Activated CD4-positive, alpha-beta T cell treated with anti-CD3 and anti-CD28 coated beads, Interleukin-2, amount 50 U/mL, for 1 hour (primary cell): ENCODE measurements around the gene C16orf54.
A peak's percentile ranks its signal among the peaks of the same experiment; 100 is the strongest.
"Not testable (repeated sequence)": the region's sequence is repeated elsewhere in the genome, so short reads cannot be mapped to it uniquely, and the experiment has no call there.

ENCODE experiments used
- DNase-seq: peaks from one replicate; pipeline ENCODE4 v3.0.0-alpha.2; 2020

Gene C16orf54, protein sequence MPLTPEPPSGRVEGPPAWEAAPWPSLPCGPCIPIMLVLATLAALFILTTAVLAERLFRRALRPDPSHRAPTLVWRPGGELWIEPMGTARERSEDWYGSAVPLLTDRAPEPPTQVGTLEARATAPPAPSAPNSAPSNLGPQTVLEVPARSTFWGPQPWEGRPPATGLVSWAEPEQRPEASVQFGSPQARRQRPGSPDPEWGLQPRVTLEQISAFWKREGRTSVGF

DNA sequence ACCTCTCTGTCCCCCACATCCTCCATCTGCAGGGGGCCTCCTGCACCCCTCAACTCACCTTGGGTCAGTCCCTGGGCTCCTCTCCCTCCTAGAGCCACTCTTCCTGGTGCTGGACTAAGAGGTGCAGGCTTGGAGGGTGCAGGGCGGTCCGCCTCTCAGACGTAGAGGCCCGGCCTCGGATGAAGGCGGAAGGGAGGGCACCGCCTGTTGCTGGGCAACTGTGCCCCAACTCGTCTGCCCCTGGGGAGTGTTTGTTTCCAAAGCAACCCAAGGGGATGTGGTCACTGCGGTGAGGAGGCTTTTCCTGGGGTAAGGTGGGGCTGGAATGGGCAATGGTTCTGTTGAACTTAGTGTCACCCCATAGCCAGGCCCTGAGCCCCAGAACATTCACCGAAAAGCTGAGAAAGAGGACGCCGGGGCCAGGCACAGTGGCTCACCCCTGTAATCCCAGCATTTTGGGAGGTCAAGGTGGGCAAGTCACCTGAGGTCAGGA is at the start of gene C16orf54:
Gene C16orf54, minus strand, starts transcription at position 138 of the 493 bp plus-strand sequence. CDS start 1,039 bp downstream, outside the sequence.
- peak; percentile 90 for DNase-seq

DNA sequence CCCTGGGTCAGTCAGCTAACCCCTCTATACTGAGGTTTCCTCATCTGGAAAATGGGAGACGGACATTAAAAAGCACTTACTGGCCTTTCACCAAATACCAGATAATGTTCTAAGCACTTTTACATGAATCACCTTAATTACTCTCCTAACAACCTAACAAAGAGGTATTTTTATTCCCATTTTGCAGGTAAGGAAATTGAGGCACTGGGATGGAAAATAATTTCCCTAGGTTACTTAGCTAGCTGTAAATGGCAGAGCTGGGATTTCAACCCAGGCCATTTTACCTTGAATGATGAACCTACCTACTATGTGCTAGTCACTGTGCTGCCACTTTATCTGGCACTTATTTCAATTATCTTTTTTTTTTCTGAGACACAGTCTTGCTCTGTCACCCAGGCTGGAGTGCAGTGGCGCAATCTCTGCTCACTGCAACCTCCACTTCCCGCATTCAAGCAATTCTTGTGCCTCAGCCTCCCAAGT is 48.5 kb upstream of the C16orf54 start:
- DNase-seq: no peak

DNA sequence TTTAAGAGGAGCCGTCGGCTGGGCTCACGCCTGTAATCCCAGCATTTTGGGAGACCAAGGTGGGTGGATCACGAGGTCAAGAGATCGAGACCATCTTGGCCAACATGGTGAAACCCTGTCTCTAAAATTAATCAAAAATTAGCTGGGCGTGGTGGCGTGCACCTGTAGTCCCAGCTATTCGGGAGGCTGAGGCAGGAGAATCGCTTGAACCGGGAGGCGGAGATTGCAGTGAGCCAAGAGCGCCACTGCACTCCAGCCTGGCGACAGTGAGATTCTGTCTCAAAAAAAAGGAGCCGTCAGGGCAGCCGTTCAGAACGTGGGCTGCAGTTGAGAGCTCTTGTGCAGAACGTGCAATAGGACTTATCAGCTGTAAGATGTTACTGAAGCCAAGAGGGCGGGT is 47.4 kb upstream of the C16orf54 start:
- not testable (repeated sequence) for DNase-seq

DNA sequence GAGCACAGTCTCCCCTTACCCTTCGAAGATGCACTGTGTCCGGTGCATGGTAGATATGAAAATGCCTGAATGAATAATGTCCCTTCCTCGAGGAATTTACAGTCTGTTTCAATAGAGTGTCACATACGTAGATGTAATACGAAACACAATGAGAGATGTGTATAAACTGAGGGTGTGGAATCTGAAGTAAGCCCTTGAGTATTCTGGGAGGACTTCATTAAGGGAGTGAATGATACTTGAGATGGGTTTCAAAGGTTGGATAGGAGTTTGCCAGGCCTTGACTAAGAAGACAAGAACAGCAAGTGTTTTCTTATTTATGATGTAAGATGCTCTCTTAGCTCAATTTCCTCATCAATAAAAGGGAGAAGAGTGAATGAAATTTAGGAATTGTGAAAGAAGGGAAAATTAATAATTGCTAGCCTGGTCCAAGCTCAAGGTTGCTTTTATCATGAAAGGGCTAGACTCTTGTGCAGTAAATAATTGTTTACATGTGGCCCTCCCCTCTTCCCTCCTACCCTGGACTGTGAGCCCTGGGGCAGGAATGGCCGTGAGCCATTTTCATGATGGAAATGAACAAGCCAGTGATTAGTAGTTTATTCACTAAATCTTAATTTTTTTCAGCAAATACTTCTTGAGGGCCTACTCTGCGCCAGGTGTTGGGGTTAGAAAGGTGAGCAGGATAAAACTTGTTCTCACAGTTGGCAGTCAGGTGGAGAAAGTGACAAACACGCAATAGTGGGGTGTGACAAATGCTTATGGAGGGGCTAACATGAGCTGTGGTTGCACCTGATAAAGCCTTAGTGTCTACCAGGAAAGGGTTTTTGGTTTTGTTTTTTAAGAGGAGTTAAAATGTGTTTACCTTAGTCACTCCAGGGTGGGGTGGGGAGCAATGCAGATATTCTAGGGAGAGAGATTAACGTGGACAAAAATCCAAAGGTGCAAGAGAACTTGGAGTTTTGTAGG is 46.3 kb upstream of the C16orf54 start:
- DNase-seq: no peak

DNA sequence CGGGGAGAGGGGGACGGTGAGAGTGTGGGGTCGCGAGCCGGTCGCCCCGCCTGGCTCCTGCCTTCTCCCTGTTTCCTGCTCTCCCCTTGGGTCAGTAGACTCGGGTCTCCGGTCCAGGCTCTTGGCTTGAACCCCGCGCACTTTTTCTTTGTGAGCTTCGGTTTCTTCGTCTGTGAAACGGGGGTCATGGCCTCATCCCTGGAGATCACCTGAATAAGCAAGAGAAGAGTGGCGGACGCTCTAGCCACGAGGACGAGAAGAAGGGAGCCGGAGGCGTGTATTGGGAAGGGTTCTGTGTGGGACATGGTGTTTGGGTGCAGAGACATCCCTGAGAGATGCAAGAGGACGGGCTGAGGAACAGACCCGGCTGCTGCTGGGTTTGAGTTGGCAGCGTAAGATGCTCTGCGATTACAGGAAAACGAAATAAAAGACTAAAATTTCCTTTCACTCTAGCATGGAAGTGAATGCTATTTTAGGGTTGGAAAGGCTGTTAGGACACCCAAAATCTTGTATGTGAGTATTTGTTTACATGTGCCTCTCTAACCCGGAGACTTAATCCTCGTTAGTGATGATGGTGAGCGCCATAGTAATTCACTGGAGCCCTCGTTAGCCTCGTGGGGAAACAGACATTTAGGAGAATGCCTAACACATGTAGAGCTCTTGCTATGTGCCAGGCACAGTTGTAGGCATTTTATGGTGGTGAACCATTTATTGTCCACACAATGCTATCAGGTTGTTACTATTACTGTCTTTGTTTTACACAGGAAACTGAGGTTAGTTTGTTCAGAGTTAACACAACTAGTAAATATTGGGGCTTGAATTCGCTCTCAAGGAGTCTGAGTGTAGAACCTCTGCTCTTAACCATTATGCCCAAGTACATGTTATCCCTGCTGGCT is 45.4 kb upstream of the C16orf54 start:
- DNase-seq: no peak

DNA sequence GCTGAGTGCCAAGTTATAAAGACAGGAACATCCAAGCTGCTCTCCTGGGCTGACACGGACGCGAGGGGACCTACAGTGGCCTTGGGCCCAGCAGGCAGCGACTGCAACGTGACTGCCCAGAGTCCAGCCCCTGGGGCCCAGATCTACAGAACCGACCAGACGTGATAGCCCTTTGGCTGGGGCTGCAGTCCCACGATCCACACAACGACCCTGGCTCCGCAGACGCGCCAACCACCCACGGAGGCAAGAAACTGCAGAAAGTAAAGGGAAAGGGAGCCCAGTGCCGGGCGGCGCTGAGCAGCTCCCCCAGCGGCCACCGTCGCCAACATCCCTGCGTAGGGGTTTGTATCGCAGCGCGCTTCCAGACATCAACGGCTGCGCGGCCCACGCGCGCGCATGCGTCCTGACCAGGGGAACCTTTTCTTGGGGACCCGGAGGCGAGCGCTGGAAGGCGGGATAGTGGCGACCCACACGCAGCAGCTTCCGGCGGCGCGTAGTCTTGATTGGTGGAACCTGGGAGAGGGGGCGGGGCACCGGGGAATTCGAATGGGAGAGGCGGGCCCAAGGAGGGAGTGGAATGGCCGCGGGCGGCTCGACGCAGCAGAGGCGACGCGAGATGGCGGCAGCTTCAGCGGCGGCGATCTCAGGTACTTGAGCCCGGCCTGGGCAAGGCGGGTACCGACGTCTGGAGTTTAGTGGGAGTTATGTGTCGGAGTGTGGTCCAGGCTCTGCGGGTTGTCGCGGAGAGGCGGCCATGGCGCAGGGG is 44.6 kb upstream of the C16orf54 start, which contains the start of gene KIF22:
Gene KIF22, plus strand, starts transcription at position 569 of the 766 bp plus-strand sequence. Its CDS starts 9 bp downstream, at position 578.
- peak; percentile 100 for DNase-seq

DNA sequence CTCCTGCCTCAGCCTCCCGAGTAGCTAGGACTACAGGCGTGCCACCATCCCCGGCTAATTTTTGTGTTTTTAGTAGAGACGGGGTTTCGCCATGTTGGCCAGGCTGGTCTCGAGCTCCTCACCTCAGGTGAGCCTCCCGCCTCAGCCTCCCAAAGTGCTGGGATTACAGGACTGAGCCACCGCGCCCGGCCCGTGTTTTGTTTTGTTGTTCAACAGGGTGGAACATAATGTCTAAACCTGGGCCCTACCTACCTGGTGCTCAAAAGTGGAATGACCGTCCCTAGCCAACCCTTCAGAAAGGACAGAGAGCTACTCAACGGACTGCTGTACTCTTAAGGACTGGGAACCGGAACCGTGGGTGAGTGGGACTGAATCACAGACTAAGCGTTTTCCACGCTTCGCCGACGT is 44.0 kb upstream of the C16orf54 start:
- DNase-seq: no peak

DNA sequence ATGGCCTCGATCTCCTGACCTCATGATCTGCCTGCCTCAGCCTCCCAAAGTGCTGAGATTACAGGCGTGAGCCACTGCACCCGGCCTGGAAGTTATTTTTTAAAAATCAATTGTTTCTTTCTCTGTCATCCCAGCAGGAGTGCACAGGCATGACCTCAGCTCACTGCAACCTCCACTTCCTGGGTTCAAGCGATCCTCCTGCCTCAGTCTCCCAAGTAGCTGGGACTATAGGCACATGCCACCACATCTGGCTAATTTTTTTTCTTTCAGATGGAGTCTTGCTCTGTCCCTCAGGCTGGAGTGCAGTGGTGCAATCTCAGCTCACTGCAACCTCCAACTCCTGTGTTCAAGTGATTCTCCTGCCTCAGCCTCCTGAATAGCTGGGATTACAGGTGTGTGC is 41.4 kb upstream of the C16orf54 start:
- DNase-seq: not testable (repeated sequence)

DNA sequence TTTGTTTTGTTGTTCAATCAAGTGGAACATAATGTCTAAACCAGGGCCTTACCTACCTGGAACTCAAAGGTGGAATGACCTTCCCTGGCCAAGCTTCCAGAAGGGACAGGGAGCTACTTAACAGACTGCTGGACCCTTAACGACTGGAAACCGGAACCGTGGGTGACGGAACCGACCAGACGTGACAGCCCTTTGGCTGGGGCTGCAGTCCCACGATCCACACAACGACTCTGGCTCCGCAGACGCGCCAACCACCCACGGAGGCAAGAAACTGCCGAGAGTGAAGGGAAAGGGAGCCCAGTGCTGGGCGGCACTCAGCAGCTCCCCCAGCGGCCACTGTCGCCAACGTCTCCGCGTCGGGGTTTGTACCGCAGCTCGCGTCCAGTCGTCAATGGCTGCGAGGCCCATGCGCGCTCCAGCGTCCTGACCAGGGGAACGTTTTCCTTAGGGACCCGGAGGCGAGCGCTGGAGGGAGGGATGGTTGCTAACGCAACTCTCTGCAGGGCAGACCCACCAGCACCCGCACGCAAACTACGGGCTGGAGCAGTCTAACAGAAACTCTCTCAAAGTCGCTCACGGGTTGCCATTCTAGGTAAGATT is 39.2 kb upstream of the C16orf54 start:
- peak; percentile 79 for DNase-seq

DNA sequence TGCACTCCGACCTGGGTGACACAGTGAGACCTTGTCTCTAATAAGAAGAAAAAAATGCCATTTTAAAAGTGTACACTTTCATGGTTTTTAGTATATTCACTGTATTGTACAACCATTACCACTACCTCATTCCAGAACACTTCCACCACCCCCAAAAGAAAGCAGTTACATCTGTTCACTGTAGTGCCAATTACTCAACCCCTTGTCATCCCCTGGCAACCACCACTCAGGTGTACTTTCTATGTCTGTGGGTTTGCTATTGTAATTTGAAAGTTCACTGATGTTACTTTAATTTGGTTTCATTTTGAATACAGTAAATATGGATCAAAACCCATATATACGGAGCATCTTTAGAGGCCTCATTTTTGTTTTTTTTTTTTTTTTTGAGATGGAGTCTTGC is 38.4 kb upstream of the C16orf54 start:
- no peak for DNase-seq

DNA sequence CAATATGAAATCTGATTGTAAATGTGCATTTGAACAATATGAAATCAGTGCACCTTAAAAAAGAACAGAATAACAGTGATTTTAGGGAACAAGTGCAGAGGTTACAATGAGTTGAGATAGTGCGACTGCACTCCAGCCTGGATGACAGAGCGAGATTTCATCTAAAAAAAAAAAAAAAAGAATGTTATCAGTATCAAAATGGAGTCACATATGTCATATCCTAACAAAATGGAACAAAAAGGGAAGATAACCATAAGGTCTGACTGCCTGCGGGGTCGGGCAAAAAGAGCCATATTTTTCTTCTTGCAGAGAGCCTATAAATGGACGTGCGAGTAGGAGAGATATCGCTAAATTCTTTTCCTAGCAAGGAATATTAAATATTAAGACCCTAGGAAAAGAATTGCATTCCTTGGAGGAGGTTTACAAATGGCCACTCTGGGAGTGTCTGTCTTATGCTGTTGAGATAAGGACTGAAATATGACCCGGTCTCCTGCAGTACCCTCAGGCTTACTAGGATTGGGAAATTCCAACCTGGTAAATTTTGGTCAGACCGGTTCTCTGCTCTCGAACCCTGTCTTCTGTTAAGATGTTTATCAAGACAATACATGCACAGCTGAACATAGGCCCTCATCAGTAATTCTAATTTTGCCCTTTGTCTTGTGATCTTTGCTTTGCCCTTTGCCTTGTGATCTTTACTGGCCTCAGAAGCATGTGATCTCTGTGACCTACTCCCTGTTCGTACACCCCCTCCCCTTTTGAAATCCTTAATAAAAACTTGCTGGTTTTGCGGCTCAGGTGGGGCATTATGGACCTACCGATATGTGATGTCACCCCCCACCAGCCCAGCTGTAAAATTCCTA is 37.5 kb upstream of the C16orf54 start:
- DNase-seq: not testable (repeated sequence)

DNA sequence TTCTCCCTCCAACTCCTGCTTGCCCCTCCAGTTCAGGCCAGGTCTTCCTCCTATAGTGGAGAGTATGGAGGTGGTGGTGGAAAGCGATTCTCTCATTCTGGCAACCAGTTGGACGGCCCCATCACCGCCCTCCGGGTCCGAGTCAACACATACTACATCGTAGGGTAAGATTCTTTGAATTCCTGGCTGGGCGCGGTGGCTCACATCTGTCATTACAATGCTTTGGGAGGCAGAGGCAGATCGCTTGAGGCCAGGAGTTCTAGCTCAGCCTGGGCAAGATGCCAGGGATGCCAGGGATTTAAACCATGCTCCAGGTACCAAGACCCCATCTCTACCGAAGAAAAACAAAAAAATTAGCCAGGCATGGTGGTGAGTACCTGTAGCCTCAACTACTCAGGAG is 33.7 kb upstream of the C16orf54 start:
- no peak for DNase-seq

DNA sequence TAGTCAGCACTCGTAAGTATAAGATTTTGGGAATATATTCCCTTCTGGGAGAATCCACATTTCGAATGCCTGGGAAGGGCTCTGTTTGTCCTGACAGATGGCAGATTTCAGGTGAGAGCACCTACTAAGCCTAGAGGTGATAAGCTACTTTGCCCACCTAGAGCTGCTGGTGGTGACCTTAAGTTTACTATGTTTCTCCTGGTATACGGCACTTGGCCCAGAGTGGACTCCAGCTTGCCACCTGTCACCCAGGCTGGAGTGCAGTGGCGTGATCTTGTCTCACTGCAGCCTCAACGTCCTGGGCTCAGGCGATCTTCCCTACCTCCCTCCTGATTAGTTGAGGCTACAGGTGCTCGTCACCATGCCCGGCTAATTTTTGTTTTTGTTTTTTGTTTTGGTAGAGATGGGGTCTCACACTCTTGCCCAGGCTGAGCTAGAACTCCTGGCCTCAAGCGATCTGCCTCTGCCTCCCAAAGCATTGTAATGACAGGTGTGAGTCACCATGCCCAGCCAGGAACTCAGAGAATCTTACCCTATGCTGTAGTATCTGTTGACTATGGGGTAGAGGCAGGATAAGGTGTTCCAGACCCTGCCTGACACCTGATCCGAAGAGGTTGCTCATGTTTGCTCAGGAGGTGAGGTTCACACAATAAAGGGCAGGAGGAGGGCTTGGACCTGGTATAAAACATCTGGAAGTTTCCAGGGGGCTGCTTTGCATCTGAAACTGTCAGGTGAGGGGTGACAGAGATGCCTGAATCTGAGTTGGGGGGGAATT is 32.0 kb upstream of the C16orf54 start, which contains the start of gene ZG16:
Gene ZG16, plus strand, starts transcription at position 681 of the 775 bp plus-strand sequence. CDS start 1,011 bp downstream, outside the sequence.
- no peak for DNase-seq

DNA sequence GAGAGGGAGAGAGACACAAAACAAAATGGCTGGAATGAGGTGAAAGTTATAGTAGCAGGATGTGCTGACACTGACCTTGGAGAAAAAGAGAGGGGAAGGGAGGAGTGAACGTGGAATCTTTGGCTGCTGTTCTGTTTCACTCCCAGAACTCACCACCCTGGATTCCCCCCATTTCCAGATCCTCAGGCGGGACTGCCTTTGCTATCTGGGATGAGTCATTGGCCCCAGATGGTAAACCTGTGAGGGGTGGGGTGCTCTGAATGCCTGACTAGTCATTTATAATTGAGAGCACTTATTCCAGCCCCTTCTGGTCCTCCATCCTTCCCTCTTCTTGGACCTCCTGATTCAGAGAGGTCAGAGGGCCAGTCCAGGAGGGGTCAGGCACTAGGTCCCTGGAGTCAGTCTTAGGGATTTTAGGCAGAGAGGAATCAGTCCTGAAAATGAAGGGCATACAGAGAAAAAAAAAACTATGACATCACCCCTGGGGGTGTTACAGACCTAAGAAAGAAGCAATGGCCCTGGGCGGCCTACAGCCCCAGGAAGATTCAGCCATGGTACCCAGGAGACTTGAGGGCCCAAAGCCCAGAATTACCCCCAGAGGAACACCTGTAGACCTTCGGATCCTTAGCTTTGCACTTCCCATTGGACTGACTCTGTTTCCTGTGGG is 30.1 kb upstream of the C16orf54 start:
- DNase-seq: no peak

DNA sequence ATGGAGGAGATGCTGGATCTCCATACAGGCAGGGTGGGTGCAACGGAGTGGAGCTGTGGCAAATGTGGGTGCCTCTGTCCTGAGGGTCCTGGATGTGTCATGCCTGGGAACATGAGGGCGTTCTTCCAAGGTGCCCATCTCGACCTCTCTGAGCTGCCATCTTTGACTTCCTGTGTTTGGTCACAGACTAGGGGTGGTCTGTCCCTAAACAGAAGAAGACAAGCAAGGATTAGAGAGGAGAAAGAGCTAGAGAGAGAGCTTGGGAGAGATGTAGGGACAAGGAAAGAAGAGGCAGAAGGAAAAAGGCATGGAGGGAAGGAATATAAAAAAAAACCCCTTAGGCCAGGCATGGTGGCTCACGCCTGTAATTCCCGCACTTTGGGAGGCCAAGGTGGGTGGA is 28.9 kb upstream of the C16orf54 start:
- no peak for DNase-seq

DNA sequence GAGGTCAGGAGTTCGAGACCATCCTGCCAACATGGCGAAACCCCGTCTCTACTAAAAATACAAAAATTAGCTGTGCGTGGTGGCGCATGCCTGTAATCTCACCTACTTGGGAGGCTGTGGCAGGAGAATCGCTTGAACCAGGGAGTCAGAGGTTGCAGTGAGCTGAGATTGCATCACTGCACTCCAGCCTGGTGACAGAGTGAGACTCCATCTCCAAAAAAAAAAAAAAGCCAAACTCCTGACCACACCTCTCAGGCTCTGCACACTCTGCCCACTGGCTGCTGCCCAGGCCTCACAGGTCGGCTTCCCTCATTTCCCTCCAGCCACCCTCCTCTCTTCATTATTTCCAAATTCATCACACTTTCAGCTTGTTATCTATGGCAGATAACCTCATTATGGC is 26.5 kb upstream of the C16orf54 start:
- DNase-seq: not testable (repeated sequence)

DNA sequence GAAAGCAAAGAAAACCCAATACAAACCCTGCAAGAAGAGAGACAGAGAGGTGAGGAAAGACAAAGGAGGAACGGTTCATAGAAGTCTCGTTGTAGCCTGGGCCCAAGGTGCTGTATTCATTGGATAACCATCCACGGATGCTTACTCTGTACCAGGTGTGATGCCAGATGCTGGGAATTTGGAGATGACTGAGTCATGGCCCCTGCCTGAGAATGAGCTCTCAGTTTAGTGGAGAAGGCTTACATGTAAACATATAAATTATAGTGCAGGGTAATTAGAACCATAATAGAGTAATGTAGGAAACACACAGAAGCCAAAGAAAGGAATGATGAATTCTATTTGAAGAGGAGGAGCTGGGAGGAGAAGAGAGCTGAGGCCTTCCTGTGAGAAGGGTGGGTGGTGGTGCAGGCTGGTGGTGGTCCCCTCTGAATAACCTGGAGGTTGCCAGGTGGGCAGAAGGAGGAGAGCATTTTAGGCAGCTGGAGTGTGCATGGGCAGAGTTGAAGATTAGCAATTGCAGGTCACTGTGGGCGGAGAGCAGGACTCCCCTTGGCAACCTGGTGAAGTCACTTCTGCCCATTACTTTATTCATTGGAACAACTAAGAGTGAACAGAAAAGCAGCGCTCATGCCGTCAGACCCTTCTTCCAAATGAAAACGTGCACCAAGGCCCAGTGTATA is 24.6 kb upstream of the C16orf54 start:
- no peak for DNase-seq

DNA sequence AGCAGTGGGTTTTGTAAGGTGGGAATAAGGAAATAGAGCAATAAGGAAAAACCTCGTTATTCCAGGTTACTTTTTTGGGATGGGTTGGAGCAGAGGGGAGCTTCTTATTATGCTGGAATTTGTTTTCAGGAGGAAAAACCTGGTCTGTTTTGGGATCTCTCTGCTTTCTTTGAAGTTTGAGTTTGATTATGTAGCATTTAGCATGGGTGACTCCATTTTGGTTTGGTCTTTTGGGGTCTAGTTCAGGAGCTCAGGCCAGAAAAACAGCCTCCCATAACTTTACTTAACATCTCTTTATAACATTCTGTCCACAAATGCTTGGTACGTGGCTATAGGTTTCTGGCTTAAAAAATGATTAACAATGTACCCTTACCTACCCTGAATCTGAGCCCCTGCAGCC is 23.7 kb upstream of the C16orf54 start:
- no peak for DNase-seq
